Right forelimb (tissue), 1 donor: ENCODE data around the gene RETREG3.
A peak's percentile ranks its signal among the peaks of the same experiment; 100 is the strongest.
"Not testable (repeated sequence)": the region's sequence is repeated elsewhere in the genome, so short reads cannot be mapped to it uniquely, and the experiment has no call there.

ENCODE experiments used
- DNase-seq: peaks from one replicate; pipeline ENCODE4 v3.0.0-alpha.2; 2018

The RETREG3 gene

DNA sequence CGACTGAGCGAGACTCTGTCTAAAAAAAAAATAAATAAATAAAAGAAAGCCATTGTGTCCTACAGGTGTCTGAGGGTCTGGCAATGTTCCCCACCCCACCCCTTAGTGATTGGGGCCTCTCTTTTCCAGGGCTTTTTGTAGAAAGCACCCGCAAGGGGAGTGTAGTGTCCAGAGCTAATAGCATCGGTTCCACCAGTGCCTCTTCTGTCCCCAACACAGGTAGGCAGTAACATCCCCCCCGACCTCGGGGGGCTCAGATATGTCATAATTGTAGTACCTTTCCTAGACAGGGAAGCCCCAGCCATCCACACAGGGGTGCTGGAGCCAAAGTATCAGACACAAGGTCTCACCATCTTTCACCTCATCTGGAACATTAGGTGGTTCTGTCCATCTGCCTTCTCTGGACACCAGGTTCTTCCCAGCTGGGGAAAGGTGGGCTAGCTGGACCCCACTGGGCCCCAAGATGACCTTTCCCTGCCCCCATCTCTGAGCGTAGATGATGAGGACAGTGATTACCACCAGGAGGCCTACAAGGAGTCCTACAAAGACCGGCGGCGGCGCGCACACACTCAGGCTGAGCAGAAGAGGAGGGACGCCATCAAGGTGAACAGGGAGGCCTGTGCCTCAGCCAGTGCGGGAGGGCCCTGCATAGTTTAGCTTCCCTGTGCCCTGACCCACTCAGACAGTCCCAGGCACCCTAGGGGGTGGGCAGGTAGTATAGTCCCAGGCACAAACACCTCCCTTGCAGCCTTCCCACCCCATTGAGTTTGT is 40.6 kb downstream of the RETREG3 start:
- DNase-seq, result no peak

DNA sequence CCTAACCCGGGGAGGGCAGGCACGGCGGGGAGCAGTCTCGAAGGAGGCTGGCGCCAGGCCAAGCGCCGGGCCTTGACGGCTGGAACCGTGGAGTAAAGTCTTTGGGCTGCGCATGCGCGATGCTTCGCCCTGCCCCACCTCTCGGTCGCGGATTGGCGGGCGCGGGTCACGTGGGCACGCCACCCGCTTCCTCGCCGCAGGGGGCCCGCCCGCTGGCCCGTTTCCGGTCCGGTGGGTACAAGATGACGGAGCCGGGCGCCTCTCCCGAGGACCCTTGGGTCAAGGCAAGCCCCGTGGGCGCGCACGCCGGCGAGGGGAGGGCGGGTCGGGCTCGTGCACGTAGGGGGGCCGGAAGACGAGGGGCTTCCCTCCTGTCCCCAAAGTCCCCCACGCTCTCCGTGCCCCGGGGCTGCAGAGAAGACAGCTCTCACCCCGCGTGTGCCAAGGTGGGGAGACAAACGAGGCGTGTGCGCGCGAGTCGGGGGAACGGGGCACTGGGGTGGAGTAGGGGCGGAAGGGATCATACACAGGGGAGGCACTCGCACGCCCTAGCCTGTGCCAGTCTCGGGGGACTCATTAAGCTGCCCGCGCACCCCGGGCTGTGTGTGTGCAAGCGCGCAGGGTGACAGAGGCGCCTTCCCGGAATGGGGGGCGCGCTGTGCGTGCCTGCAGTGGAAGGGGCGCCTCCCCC is 42.1 kb downstream of the RETREG3 start, which contains the start of gene MLX:
Gene MLX (plus strand): TSS at position 218 of the 691 bp plus-strand sequence. CDS start 25 bp downstream, at position 243.
- DNase-seq, result peak; percentile 95

DNA sequence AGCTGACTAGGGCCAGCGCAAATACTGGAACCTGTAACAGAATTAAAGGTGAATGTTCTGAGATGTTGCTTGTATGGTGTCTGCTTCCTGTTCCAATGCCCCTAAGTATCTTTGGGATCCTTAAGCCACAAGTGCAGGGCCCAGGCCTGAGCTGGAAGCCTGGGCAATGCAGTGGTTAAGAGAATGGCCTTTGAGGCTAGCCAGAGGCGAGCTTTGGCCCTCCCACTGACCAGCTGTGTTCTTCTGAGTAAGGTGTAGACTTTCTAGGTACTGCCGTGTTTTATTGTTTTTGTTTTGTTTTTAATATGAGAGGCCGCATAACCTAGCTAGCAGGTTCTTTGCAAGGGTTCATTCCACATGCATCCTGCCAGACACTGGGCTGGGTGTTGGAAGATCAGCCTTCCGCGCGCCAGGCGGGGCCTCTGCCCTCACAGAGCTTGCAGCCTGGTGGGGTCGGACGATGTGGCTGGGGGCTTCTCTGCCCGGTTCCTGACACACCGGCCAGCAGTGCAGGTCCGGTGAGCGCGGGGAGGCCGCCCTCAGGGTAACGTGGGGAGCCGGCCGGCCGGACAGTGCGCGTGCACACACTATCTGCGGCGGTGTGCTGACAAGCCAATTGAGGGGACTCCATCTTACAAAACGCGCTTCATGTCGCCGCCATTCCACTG is 42.8 kb downstream of the RETREG3 start:
- DNase-seq, result peak; percentile 45

DNA sequence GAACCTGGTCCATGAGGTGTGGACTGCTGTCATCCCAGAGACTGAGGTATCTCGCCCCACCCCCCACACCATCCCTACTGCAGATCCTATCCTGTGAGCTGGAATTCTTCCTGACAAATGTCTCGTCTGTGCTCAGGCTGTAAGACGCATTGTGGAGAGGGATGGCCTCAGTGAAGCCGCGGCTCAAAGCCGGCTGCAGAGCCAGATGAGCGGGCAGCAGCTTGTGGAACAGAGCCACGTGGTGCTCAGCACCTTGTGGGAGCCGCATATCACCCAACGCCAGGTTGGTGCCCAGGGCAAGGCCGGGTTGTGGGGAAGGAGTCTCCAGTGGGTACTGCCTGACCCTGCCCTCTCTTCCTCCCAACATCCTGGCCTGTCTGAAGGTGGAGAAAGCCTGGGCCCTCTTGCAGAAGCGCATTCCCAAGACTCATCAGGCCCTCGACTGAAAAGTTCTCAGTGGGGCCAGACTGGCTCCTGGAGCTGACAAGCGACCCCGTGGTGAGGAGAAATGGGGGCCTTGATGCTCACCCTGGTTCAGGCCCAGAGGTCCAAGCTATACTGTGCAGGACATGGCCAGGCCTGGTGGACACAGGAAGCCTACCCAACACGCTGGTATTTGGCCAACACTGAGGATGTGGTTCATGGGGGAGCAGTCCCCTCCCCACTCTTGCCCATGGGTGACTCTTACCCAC is 43.5 kb downstream of the RETREG3 start:
- DNase-seq, result no peak

DNA sequence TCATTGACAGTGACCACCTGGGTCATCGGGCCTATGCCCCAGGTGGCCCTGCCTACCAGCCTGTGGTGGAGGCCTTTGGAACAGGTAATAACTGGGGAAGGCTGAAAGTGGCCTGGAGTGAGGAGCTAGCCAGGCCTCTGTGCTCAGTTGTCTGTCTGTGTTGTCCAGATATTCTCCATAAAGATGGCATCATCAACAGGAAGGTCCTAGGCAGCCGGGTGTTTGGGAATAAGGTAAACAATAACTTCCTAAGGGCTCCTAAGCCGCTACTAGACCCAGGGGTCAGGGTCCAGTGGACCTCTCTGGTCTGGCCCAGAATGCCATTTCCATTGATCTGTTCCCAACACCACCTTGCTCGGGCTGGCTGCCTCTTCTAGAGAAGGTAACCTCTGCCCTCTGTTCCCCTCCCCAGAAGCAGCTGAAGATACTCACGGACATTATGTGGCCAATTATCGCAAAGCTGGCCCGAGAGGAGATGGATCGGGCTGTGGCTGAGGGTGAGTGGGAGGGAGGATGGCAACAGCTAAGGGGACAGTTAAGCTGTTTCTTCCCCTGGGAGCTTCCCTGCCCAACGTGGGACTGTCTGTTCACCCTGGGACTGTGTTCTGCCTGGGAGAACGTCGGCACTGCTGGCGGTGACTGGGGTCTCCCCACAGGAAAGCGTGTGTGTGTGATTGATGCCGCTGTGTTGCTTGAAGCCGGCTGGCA is 44.2 kb downstream of the RETREG3 start:
- DNase-seq, result no peak

DNA sequence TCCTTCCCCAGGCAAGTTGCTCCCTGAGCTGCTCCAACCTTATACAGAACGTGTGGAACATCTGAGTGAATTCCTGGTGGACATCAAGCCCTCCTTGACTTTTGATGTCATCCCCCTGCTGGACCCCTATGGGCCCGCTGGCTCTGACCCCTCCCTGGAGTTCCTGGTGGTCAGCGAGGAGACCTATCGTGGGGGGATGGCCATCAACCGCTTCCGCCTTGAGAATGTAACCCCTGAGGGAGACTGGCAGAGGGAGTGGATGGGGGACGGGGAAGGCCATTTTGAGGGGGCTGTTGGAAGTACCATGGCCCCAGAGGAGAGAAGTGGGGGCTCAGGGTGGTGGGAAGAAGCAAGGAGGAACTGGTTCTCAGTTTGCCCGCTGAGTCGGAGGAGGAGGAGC is 45.2 kb downstream of the RETREG3 start:
- no peak for DNase-seq

DNA sequence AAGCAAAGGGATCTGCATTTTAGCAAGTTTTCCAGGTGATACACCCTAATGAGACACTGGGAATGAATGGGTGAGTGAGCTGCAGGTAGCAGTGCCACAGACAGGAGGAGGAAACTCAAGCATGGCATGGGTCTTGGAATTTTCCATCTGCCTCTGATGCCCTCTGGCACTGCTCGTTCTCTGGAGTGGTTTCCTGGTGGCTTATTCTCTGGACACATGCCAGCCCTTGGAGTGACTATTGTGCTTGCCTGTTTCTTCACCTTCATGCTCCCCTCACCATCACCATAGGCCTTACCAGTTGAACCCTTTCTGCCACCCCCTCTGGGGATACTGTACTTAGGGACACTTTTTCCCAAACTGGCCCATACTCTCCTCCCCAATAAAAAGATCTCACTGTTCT is 45.6 kb downstream of the RETREG3 start:
- no peak for DNase-seq

DNA sequence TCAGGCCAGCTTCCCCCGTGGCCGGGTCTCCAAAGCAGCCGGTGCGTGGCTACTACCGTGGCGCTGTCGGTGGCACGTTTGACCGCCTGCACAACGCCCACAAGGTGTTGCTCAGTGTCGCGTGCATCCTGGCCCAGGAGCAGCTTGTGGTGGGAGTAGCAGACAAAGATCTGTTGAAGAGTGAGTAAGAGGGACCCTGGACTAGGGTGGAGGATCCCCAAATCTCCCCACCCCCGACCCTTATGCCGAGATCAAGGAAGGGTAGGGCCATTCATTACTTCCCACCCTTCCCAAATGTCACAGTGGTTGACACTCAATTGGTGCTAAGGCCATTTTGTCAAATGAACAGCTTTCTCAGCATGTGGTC is 46.0 kb downstream of the RETREG3 start:
- DNase-seq, result no peak

DNA sequence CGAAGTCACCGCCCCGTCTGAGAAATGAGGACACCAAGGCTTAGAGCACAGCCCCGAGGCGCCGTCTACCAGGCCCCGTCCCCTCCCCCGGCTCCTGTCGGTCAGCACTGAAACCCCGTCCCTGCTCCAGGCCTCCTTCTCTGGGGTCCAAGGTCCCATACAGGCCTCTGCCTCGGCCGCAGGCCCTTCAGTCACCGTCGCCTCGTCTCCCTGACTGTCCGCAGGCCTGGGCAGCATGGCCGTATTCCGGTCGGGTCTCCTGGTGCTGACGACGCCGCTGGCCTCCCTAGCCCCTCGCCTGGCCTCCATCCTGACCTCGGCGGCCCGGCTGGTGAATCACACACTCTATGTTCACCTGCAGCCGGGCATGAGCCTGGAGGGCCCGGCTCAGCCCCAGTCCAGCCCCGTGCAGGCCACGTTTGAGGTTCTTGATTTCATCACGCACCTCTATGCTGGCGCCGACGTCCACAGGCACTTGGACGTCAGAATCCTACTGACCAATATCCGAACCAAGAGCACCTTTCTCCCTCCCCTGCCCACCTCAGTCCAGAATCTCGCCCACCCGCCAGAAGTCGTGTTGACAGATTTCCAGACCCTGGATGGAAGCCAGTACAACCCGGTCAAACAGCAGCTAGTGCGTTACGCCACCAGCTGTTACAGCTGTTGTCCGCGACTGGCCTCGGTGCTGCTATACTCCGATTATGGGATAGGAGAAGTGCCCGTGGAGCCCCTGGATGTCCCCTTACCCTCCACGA is 46.6 kb downstream of the RETREG3 start:
- DNase-seq, result no peak

DNA sequence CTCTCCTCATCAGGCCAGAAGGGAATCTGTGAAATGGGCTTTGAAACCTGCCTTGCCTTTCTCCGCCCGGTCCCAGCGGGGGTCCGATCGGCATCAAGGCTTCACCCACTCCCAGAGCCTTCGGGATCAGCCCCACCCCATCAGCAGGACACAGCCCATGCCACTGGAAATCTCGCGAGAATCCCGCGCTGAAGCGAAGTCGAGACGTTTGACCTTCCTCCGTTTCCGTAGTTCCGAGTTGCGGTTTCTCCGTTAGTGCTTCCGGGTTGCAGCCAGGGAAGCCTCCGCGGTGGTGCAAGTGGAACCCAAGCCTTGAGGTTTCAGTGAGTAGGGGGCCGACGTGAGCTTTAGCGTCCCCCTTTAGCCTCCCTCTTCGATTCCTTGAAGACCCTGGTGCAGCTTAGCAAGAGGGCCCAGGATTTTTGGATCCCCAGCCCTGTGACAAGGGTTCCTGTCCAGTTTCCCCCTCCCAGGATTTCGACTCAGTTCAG is 47.2 kb downstream of the RETREG3 start, which contains the start of gene COASY:
Gene COASY (plus strand): TSS at position 252 of the 491 bp plus-strand sequence. CDS start 475 bp downstream, outside the sequence.
- peak; percentile 98 for DNase-seq

DNA sequence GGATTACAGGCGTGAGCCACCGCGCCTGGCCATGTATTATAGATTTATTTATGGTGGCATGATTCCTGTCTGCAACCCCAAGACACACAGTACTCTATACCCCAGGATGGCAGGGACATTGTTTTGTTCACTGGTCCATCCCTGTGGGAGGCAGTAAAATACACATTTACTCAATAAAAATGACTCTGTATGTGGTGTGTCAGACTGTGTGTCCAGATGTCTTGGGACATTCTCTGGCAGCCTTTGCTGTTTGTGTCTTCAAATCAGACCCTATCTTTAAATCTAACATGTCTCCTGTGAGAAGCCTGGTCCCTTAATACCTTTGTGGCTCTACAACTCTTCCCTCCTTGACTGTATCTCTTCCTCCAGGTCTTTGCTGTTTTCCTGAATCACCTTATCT is 48.9 kb downstream of the RETREG3 start:
- DNase-seq, result no peak

DNA sequence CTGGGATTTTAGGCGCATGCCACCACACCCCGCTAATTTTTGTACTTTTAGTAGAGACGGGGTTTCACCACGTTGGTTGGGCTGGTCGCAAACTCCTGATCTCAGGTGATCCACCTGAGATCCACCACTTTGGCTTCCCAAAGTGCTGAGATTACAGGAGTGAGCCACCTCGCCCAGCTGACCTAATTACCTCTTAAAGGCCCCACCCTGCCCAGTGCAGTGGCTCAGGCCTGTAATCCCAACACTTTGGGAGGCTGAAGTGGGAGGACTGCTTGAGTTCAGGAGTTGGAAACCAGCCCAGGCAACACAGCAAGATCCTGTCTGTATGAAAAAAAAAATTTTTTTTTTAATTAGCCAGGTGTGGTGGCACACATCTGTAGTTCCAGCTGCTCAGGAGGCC is 50.1 kb downstream of the RETREG3 start:
- DNase-seq, result no peak

DNA sequence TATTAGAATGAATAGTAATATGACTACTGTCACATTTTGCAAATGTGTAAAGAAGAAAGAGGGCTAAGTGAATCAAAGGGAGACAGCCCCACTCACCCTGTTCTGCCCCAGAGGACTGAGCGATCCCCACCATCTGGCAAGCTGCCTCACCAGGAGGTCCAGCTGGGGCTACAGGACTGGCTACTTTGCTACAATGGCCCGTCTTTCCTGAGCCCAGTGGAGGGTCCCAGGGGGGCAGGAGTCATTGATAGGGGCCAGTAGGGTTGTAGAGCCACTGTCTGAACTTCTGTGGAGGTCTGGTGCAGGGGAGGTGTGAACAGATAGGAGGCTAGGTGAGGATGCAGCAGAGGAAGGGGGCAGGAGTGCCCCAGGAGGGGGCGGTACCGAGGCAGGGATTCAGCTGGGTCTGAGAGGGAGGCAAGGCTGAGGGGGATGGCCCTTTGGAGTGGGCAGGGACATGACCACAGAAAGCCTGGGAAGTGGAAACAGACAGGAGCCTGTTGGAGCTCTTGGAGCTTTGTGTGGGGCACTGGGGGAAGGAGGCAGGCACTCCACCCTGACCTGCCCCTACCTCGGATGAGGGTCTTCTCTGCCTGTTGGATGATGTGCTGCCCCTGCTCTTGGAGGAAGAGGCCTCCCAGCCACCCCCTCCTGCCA is 53.1 kb downstream of the RETREG3 start:
- DNase-seq, result not testable (repeated sequence)

DNA sequence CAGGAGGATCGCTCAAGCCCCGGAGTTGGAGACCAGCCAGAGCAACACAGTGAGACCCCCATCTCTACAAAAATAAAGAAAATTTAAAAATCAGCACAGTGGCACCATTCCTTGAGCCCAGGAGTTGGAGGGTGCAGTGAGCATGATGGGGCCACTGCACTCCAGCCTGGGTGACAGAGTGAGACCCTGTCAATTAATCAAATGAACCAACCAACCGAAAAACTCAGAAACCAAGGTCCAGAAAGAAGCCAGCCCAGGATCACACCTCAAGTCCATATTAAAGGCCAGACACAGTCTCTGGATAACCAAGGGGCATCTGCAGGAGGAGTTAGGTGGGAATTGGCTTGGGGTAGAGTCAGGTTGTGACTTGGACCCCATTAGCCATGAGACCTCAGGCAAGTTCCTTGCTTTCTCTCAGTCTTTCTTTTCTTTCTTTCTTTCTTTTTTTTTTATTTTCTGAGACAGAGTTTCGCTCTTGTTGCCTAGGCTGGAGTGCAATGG is 54.0 kb downstream of the RETREG3 start:
- no peak for DNase-seq

DNA sequence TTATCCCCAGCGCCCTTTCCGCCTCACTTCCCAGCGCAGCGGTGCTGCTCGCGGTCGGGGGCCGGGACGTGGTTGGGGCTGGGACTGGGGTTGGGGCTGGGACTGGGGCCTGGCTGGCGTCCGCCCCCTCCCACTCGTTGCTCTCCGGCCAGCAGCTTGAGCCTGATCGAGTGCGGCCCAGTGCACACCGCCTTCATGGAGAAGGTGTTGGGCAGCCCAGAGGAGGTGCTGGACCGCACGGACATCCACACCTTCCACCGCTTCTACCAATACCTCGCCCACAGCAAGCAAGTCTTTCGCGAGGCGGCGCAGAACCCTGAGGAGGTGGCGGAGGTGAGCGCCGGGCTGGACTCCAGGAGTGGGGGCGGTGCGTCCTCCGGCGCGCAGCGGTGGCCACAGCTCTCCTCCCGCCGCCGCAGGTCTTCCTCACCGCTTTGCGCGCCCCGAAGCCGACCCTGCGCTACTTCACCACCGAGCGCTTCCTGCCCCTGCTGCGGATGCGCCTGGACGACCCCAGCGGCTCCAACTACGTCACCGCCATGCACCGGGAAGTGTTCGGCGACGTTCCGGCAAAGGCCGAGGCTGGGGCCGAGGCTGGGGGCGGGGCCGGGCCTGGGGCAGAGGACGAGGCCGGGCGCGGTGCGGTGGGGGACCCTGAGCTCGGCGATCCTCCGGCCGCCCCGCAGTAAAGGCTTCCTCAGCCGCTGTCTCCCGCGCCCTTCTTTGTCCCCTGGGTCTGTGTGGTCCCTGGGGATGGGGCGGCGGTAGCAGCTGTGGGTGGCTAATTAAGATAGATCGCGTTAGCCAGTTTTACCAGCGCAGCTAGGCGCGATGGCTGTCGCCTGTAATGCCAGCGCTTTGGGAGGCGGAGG is 54.7 kb downstream of the RETREG3 start:
- DNase-seq, result peak; percentile 92

DNA sequence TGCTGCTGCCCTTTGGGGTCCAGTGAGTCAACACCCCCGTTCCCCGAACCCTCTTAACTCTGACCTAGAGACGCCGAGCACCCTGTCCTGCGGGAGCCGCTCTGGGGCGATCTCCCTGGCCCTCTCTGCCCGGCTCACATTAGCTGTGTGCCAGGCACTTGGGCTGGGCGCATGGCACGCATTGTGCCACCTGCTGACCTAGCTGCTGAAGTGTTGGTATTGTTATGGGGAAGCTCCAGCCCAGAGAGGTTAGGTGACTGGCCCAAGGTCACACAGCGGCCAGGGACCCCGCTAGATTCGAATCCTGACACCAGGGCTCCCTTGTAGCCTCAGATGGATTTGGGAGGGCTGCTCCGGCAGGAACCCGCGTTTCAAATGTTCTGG is 55.3 kb downstream of the RETREG3 start:
- no peak for DNase-seq

DNA sequence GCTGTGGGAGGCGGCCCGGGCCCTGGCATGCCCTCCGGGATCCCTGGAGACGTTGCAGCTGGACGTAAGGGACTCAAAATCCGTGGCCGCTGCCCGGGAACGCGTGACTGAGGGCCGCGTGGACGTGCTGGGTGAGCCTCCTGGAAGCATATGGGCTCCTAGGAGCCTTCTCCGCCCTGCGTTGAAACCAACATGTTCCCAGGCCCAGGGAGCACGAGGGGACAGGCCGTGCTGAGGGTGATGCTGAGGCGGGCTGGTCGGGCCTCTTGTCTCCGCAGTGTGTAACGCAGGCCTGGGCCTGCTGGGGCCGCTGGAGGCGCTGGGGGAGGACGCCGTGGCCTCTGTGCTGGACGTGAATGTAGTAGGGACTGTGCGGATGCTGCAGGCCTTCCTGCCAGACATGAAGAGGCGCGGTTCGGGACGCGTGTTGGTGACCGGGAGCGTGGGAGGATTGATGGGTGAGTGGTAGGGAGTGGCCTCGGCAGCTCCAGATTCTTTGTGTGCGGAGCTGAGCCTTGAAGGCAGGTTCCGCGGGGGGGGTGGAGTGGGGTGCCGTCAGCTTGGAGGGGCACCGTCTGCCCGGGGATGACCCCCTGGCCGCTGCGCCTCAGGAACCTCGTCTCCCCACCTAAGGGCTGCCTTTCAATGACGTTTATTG is 55.9 kb downstream of the RETREG3 start:
- DNase-seq, result no peak

DNA sequence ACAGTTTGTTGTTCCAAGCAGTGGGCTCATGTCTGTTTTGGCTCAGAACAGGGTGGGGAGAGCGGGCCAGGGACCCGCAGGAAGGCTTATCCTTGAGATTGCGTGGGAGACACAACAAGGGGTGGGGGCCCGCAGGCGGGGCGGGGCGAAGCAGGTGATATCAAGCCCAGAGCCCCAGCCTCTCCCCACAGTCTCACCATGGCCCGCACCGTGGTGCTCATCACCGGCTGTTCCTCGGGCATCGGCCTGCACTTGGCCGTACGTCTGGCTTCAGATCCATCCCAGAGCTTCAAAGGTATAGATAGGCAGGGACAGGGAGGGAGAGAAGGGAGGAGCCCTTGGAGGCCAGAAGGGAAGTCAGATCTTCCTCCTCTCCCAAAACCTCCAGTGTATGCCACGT is 56.4 kb downstream of the RETREG3 start, which contains the start of gene HSD17B1:
Gene HSD17B1 (plus strand): TSS at position 188 of the 400 bp plus-strand sequence. CDS start 11 bp downstream, at position 199.
- not testable (repeated sequence) for DNase-seq
